BLaER1 treated with 17β-estradiol and CSF1 and Interleukin-3, amounts not matched to agents 10 nM and 100 nM (cell line): ENCODE results near the gene CUX1.
A peak's percentile ranks its signal among the peaks of the same experiment; 100 is the strongest.

Experiments used
- H3K27ac ChIP-seq, 11 experiments: shearing (Covaris generic); formaldehyde crosslinking; 2 replicates each; pipeline ENCODE4 v1.8.1; 2022
- H3K27me3 ChIP-seq, 11 experiments: shearing (Covaris generic); formaldehyde crosslinking; 2 replicates each; pipeline ENCODE4 v1.8.1; 2022
- H3K36me3 ChIP-seq, 11 experiments: shearing (Covaris generic); formaldehyde crosslinking; 2 replicates each; pipeline ENCODE4 v1.8.1; 2022
- H3K4me1 ChIP-seq, 10 experiments: shearing (Covaris generic); formaldehyde crosslinking; 2 replicates each; pipeline ENCODE4 v1.8.1; 2022
- H3K4me2 ChIP-seq, 11 experiments: shearing (Covaris generic); formaldehyde crosslinking; 2 replicates each; pipeline ENCODE4 v1.8.1; 2022
- H3K4me3 ChIP-seq, 10 experiments: shearing (Covaris generic); formaldehyde crosslinking; 2 replicates each; pipeline ENCODE4 v1.8.1; 2022
- H3K9ac ChIP-seq, 11 experiments: shearing (Covaris generic); formaldehyde crosslinking; 2 replicates each; pipeline ENCODE4 v1.8.1; 2022
- H3K9me3 ChIP-seq, 11 experiments: shearing (Covaris generic); formaldehyde crosslinking; replicated peaks in 1 of 11; 2 replicates each; pipeline ENCODE4 v1.8.1; 2022
- H4K20me1 ChIP-seq, 11 experiments: shearing (Covaris generic); formaldehyde crosslinking; 2 replicates each; pipeline ENCODE4 v1.8.1; 2022
- Cebpa-rat ChIP-seq, 11 experiments: shearing (Covaris generic); IDR thresholded peaks; 2 replicates each; pipeline ENCODE4 v1.8.1; 2022

CUX1 gene

GRCh38 chr7:102075553-102076135 is 258.2 kb downstream of the CUX1 start:
- Histone ChIP-seq H3K36me3 (peaks cover 58 to 95% (median 79%) of the 10 kb centered on the region in 11 experiments), H3K27me3 (no peaks in the 10 kb centered on the region), H4K20me1 (peaks cover 0 to 35% (median 16%) of the 10 kb centered on the region in 11 experiments; a peak in 13 of 22 replicates), H3K4me2 (no peak overlapping the region), H3K4me3 (no peak overlapping the region), H3K27ac (no peak overlapping the region), H3K9ac (no peak overlapping the region), H3K9me3 (peaks cover 16 to 40% (median 25%) of the 10 kb centered on the region in 11 experiments), H3K4me1 (peaks cover 12 to 39% (median 19%) of the 10 kb centered on the region in 10 experiments)
- no peak for TF ChIP-seq Cebpa-rat (IDR thresholded peaks at IDR 0.05)

- H3K27me3 ChIP-seq = no peaks in the 10 kb centered on the region
- H3K4me1 ChIP-seq = peaks cover 12 to 42% (median 19%) of the 10 kb centered on the region in 10 experiments
- no peak overlapping the region for H3K9ac ChIP-seq
- peaks cover 0 to 38% (median 16%) of the 10 kb centered on the region in 11 experiments; a peak in 13 of 22 replicates for H4K20me1 ChIP-seq
- H3K4me2 ChIP-seq = peak overlapping the region in 5 of 11 experiments; percentile 13 to 43 (median 35); a peak in 8 of 22 replicates
- no peak overlapping the region for H3K4me3 ChIP-seq
- peaks cover 58 to 95% (median 79%) of the 10 kb centered on the region in 11 experiments for H3K36me3 ChIP-seq
- no peak for TF ChIP-seq Cebpa-rat (IDR thresholded peaks at IDR 0.05)
- H3K27ac ChIP-seq = peak overlapping the region in 2 of 11 experiments; percentile 1 to 4; a peak in 1 of 22 replicates
- peaks cover 4 to 40% (median 21%) of the 10 kb centered on the region in 11 experiments; a peak in 21 of 22 replicates for H3K9me3 ChIP-seq
These were observed 259.7 kb downstream of the CUX1 start for GRCh38 chr7:102077081-102077480.

GRCh38 chr7:102079140-102080018 is 262.0 kb downstream of the CUX1 start:
- Histone ChIP-seq H3K27me3 (no peaks in the 10 kb centered on the region), H3K4me1 (peaks cover 12 to 35% (median 19%) of the 10 kb centered on the region in 10 experiments), H3K27ac (peak overlapping the region in 4 of 11 experiments; percentile 1 to 35 (median 16); a peak in 2 of 22 replicates), H3K36me3 (peaks cover 45 to 88% (median 71%) of the 10 kb centered on the region in 11 experiments), H4K20me1 (peaks cover 0 to 34% (median 16%) of the 10 kb centered on the region in 11 experiments; a peak in 13 of 22 replicates), H3K4me3 (no peak overlapping the region), H3K9me3 (peaks cover 11 to 49% (median 34%) of the 10 kb centered on the region in 11 experiments), H3K9ac (0 out of 22 replicates have a peak overlapping the region, but pooled peaks of 1 of the 11 experiments have one; percentile 37), H3K4me2 (peak overlapping the region in 3 of 11 experiments; percentile 54 to 65 (median 60); a peak in 7 of 22 replicates)
- no peak for TF ChIP-seq Cebpa-rat (IDR thresholded peaks at IDR 0.05)

- H3K36me3 ChIP-seq = peaks cover 47 to 88% (median 71%) of the 10 kb centered on the region in 11 experiments
- TF ChIP-seq Cebpa-rat (IDR thresholded peaks at IDR 0.05) = no peak
- peaks cover 12 to 35% (median 19%) of the 10 kb centered on the region in 10 experiments for H3K4me1 ChIP-seq
- H3K9ac ChIP-seq = no peak overlapping the region
- no peak overlapping the region for H3K27ac ChIP-seq
- H3K27me3 ChIP-seq = no peaks in the 10 kb centered on the region
- H3K4me3 ChIP-seq = no peak overlapping the region
- peaks cover 18 to 49% (median 41%) of the 10 kb centered on the region in 11 experiments for H3K9me3 ChIP-seq
- peak overlapping the region in 3 of 11 experiments; percentile 54 to 65 (median 60); a peak in 4 of 22 replicates for H3K4me2 ChIP-seq
- H4K20me1 ChIP-seq = peaks cover 0 to 34% (median 16%) of the 10 kb centered on the region in 11 experiments; a peak in 13 of 22 replicates
These were observed 262.6 kb downstream of the CUX1 start for GRCh38 chr7:102080019-102080433.

GRCh38 chr7:102080434-102081243 is 263.2 kb downstream of the CUX1 start:
- Histone ChIP-seq H3K9ac (no peak overlapping the region), H3K4me2 (no peak overlapping the region; a peak in 1 of 22 replicates), H3K4me3 (no peak overlapping the region), H3K27me3 (no peaks in the 10 kb centered on the region), H3K9me3 (peaks cover 24 to 53% (median 47%) of the 10 kb centered on the region in 11 experiments), H3K36me3 (peaks cover 47 to 88% (median 71%) of the 10 kb centered on the region in 11 experiments), H3K27ac (no peak overlapping the region; a peak in 1 of 22 replicates), H4K20me1 (peaks cover 0 to 34% (median 16%) of the 10 kb centered on the region in 11 experiments; a peak in 13 of 22 replicates), H3K4me1 (peaks cover 12 to 35% (median 19%) of the 10 kb centered on the region in 10 experiments)
- TF ChIP-seq Cebpa-rat (IDR thresholded peaks at IDR 0.05) = no peak

GRCh38 chr7:102081244-102081627 is 263.8 kb downstream of the CUX1 start:
- Histone ChIP-seq H3K27me3 (no peaks in the 10 kb centered on the region), H3K36me3 (peaks cover 48 to 86% (median 71%) of the 10 kb centered on the region in 11 experiments)

GRCh38 chr7:102082693-102083368 is 265.4 kb downstream of the CUX1 start:
- TF ChIP-seq Cebpa-rat (IDR thresholded peaks at IDR 0.05) = no peak
- no peak overlapping the region for H3K9ac ChIP-seq
- H3K4me3 ChIP-seq = no peak overlapping the region
- no peak overlapping the region for H3K4me2 ChIP-seq
- H3K9me3 ChIP-seq = peaks cover 44 to 70% (median 64%) of the 10 kb centered on the region in 11 experiments
- no peak overlapping the region for H3K27ac ChIP-seq
- H4K20me1 ChIP-seq = peaks cover 0 to 26% (median 4%) of the 10 kb centered on the region in 11 experiments; a peak in 8 of 22 replicates
- peaks cover 52 to 90% (median 74%) of the 10 kb centered on the region in 11 experiments for H3K36me3 ChIP-seq
- no peaks in the 10 kb centered on the region for H3K27me3 ChIP-seq
- peaks cover 0 to 26% (median 11%) of the 10 kb centered on the region in 10 experiments; a peak in 10 of 20 replicates for H3K4me1 ChIP-seq

More at GRCh38 chr7:102081244-102081627, 263.8 kb downstream of the CUX1 start:
- Histone ChIP-seq H3K9me3 (peaks cover 30 to 58% (median 50%) of the 10 kb centered on the region in 11 experiments), H3K4me1 (peaks cover 12 to 35% (median 19%) of the 10 kb centered on the region in 10 experiments), H3K27ac (no peak overlapping the region), H4K20me1 (peaks cover 0 to 34% (median 13%) of the 10 kb centered on the region in 11 experiments; a peak in 13 of 22 replicates), H3K9ac (no peak overlapping the region), H3K4me3 (no peak overlapping the region), H3K4me2 (no peak overlapping the region)
- no peak for TF ChIP-seq Cebpa-rat (IDR thresholded peaks at IDR 0.05)
